Dedifferentiated amniotic fluid mesenchymal stem cell (primary cell): ENCODE results near the gene RAP1A.
A peak's percentile ranks its signal among the peaks of the same experiment; 100 is the strongest.
"Not testable (repeated sequence)": the region's sequence is repeated elsewhere in the genome, so short reads cannot be mapped to it uniquely, and the experiment has no call there.

Experiments used
- DNase-seq: peaks from one replicate; pipeline ENCODE4 v3.0.0-alpha.2; 2016; ENCODE audit errors: extremely low spot score

Gene RAP1A

GRCh38 chr1:111665497-111665896 lies 45.9 kb downstream of the RAP1A start:
- no peak for DNase-seq

GRCh38 chr1:111666828-111667227 lies 47.2 kb downstream of the RAP1A start:
- no peak for DNase-seq

- DNase-seq = no peak
Observed at GRCh38 chr1:111669268-111669667, 49.7 kb downstream of the RAP1A start.

GRCh38 chr1:111671852-111672251 lies 52.3 kb downstream of the RAP1A start:
- no peak for DNase-seq

- DNase-seq = no peak
Observed at GRCh38 chr1:111672331-111672730, 52.7 kb downstream of the RAP1A start.

- DNase-seq = no peak
Observed at GRCh38 chr1:111677604-111678003, 58.0 kb downstream of the RAP1A start.

- no peak for DNase-seq
Observed at GRCh38 chr1:111679541-111679940, 60.0 kb downstream of the RAP1A start.

- not testable (repeated sequence) for DNase-seq
Observed at GRCh38 chr1:111680212-111680800, 60.7 kb downstream of the RAP1A start.

- not testable (repeated sequence) for DNase-seq
Observed at GRCh38 chr1:111685293-111686153, 65.9 kb downstream of the RAP1A start.

GRCh38 chr1:111690306-111690617 lies 70.7 kb downstream of the RAP1A start:
- peak; percentile 96 for DNase-seq

GRCh38 chr1:111691886-111692285 lies 72.3 kb downstream of the RAP1A start:
- DNase-seq = no peak

- no peak for DNase-seq
Observed at GRCh38 chr1:111695801-111696200, 76.2 kb downstream of the RAP1A start.

GRCh38 chr1:111696330-111696729 lies 76.7 kb downstream of the RAP1A start:
- no peak for DNase-seq

- no peak for DNase-seq
Observed at GRCh38 chr1:111699268-111699667, 79.7 kb downstream of the RAP1A start.

GRCh38 chr1:111702504-111703050 lies 83.0 kb downstream of the RAP1A start:
- DNase-seq = no peak

GRCh38 chr1:111704240-111704639 lies 84.7 kb downstream of the RAP1A start:
- no peak for DNase-seq

- no peak for DNase-seq
Observed at GRCh38 chr1:111704776-111705175, 85.2 kb downstream of the RAP1A start.

- no peak for DNase-seq
Observed at GRCh38 chr1:111705841-111706240, 86.3 kb downstream of the RAP1A start.

GRCh38 chr1:111706921-111707320 lies 87.3 kb downstream of the RAP1A start:
- DNase-seq = no peak

GRCh38 chr1:111707906-111708305 lies 88.3 kb downstream of the RAP1A start:
- peak; percentile 75 for DNase-seq

GRCh38 chr1:111709986-111710385 lies 90.4 kb downstream of the RAP1A start:
- no peak for DNase-seq

- no peak for DNase-seq
Observed at GRCh38 chr1:111716333-111716732, 96.7 kb downstream of the RAP1A start.

GRCh38 chr1:111717450-111717849 lies 97.9 kb downstream of the RAP1A start:
- no peak for DNase-seq
